HG03064 (cell line): ENCODE results near the gene SLC17A7.
A peak's percentile ranks its signal among the peaks of the same experiment; 100 is the strongest.
"Not testable (repeated sequence)": the region's sequence is repeated elsewhere in the genome, so short reads cannot be mapped to it uniquely, and the experiment has no call there.

Experiments
- ATAC-seq: cut with Tn5 transposase; IDR thresholded peaks from one replicate; pipeline ENCODE4 v1.9.1; 2021; ENCODE audit warnings: low read depth; ENCODE audit not compliant: unreplicated experiment

Gene SLC17A7

GRCh38 chr19:49447485-49448431 lies 6.4 kb upstream of the SLC17A7 start:
- ATAC-seq = no peak

GRCh38 chr19:49445997-49446396 lies 4.7 kb upstream of the SLC17A7 start:
- no peak for ATAC-seq

GRCh38 chr19:49444100-49444700 lies 2.9 kb upstream of the SLC17A7 start:
- not testable (repeated sequence) for ATAC-seq

GRCh38 chr19:49443366-49444099 lies 2.2 kb upstream of the SLC17A7 start:
- peak; percentile 70 for ATAC-seq

- ATAC-seq = no peak
Measured at GRCh38 chr19:49442771-49443365, 1.5 kb upstream of the SLC17A7 start.

- ATAC-seq = no peak
Measured at GRCh38 chr19:49442354-49442753, 1.0 kb upstream of the SLC17A7 start.

GRCh38 chr19:49441960-49442350 lies 628 bp upstream of the SLC17A7 start:
- no peak for ATAC-seq

GRCh38 chr19:49440439-49441209 lies 703 bp downstream of the SLC17A7 start:
- ATAC-seq = no peak

- ATAC-seq = no peak
Measured at GRCh38 chr19:49439836-49440235, 1.5 kb downstream of the SLC17A7 start.

- no peak for ATAC-seq
Measured at GRCh38 chr19:49438261-49438660, 3.1 kb downstream of the SLC17A7 start.

GRCh38 chr19:49437231-49437630 lies 4.1 kb downstream of the SLC17A7 start:
- no peak for ATAC-seq

GRCh38 chr19:49436381-49437017 lies 4.8 kb downstream of the SLC17A7 start:
- no peak for ATAC-seq

GRCh38 chr19:49435670-49436069 lies 5.7 kb downstream of the SLC17A7 start:
- ATAC-seq = no peak

- ATAC-seq = no peak
Measured at GRCh38 chr19:49434907-49435583, 6.3 kb downstream of the SLC17A7 start.

- ATAC-seq = no peak
Measured at GRCh38 chr19:49433240-49433901, 8.0 kb downstream of the SLC17A7 start.

GRCh38 chr19:49432141-49433073 lies 8.9 kb downstream of the SLC17A7 start:
- no peak for ATAC-seq

- ATAC-seq = no peak
Measured at GRCh38 chr19:49431330-49431749, 10.0 kb downstream of the SLC17A7 start.
